HepG2 (cell line): Measurements from ENCODE around the gene ZNF763. TPM values are rescaled to one million over a fixed set of nuclear protein-coding genes. Genes with fewer than 3 reads are reported as not detected.
A peak's percentile ranks its signal among the peaks of the same experiment; 100 is the strongest.

Experiments used
- DPF2 ChIP-seq: sonication (generic); formaldehyde crosslinking; IDR thresholded peaks from 2 replicates; pipeline ENCODE4 v1.4.0; 2020; ENCODE audit warnings: mild to moderate bottlenecking, low read depth, missing genetic modification reagents, borderline replicate concordance
- E2F1 ChIP-seq: sonication (generic); formaldehyde crosslinking; IDR thresholded peaks from 2 replicates; pipeline ENCODE4 v1.5.0; 2020; ENCODE audit warnings: missing genetic modification reagents
- ELF4 ChIP-seq: sonication (generic); formaldehyde crosslinking; IDR thresholded peaks from 2 replicates; pipeline ENCODE4 v1.5.0; 2020; ENCODE audit warnings: missing genetic modification reagents, mild to moderate bottlenecking, moderate library complexity, borderline replicate concordance
- GTF3A ChIP-seq: sonication (generic); formaldehyde crosslinking; conservative IDR thresholded peaks from 2 replicates; pipeline ENCODE4 v1.4.0; 2020; ENCODE audit warnings: mild to moderate bottlenecking, missing genetic modification reagents
- HIVEP1 ChIP-seq: sonication (generic); formaldehyde crosslinking; IDR thresholded peaks from 2 replicates; pipeline ENCODE4 v1.4.0; 2020; ENCODE audit warnings: mild to moderate bottlenecking, missing genetic modification reagents
- HOXA7 ChIP-seq: sonication (generic); formaldehyde crosslinking; IDR thresholded peaks from 2 replicates; pipeline ENCODE4 v1.8.1; 2022; ENCODE audit warnings: mild to moderate bottlenecking, missing genetic modification reagents, moderate library complexity
- NFYB ChIP-seq: sonication (generic); formaldehyde crosslinking; IDR thresholded peaks from 2 replicates; pipeline ENCODE4 v1.4.0; 2020; ENCODE audit warnings: missing genetic modification reagents
- RARG ChIP-seq: sonication (generic); formaldehyde crosslinking; IDR thresholded peaks from 2 replicates; pipeline ENCODE4 v1.4.0; 2020; ENCODE audit warnings: low read depth, mild to moderate bottlenecking, missing genetic modification reagents
- WIZ ChIP-seq: sonication (generic); formaldehyde crosslinking; IDR thresholded peaks from 2 replicates; pipeline ENCODE4 v1.5.1; 2020; ENCODE audit warnings: mild to moderate bottlenecking, missing genetic modification reagents
- ZBTB26 ChIP-seq: IDR thresholded peaks from 2 replicates; pipeline ENCODE4 v1.6.1; 2016; ENCODE audit warnings: missing compliant biosample characterization, missing genetic modification reagents, borderline replicate concordance
- ZBTB37 ChIP-seq: sonication (generic); formaldehyde crosslinking; IDR thresholded peaks from 2 replicates; pipeline ENCODE4 v1.4.0; 2020; ENCODE audit warnings: mild to moderate bottlenecking, missing genetic modification reagents
- ZFP37 ChIP-seq: sonication (generic); formaldehyde crosslinking; IDR thresholded peaks from 2 replicates; pipeline ENCODE4 v1.4.0; 2020; ENCODE audit warnings: missing genetic modification reagents, borderline replicate concordance
- ZNF136 ChIP-seq: sonication (generic); formaldehyde crosslinking; IDR thresholded peaks from 2 replicates; pipeline ENCODE4 v1.8.1; 2022; ENCODE audit warnings: low read depth, mild to moderate bottlenecking, moderate library complexity, missing genetic modification reagents
- ZSCAN30 ChIP-seq: sonication (generic); formaldehyde crosslinking; IDR thresholded peaks from 2 replicates; pipeline ENCODE4 v1.5.0; 2020; ENCODE audit warnings: mild to moderate bottlenecking, missing genetic modification reagents
- polyA plus RNA-seq, 8 experiments: library from polyadenylated mRNA; depleted of rRNA in 3 of 8; stranded (reverse) in 7 of 8; unstranded in 1 of 8; fragments of >200 nt; fragmentation: Illumina TruSeq in 4 of 8; extraction: Trizol in 4 of 8; gene quantifications; 2 replicates each; pipeline versions ENCODE4 v1.2.1 to v1.2.3, GENCODE V29; 2011 to 2016; ENCODE audit warnings: low read depth in 4 of 8, missing spikeins in 1 of 8, mixed read lengths in 1 of 8; ENCODE audit not compliant: insufficient read depth in 1 of 8
- total RNA-seq, 5 experiments: library from RNA; depleted of rRNA; stranded (reverse); fragments of >200 nt; fragmentation: Illumina TruSeq; extraction: Trizol; gene quantifications; 2 replicates each; pipeline ENCODE4 v1.2.3, GENCODE V29; 2016; ENCODE audit warnings: low read depth in 1 of 5
- TF ChIP-seq, protein P1 (sequence below): sonication (generic); formaldehyde crosslinking; IDR thresholded peaks from 2 replicates; pipeline ENCODE4 v1.5.1; 2020; ENCODE audit warnings: missing genetic modification reagents, mild to moderate bottlenecking, borderline replicate concordance
- TF ChIP-seq, protein P2 (sequence below): sonication (generic); formaldehyde crosslinking; IDR thresholded peaks from 2 replicates; pipeline ENCODE4 v1.4.0; 2020; ENCODE audit warnings: mild to moderate bottlenecking, missing genetic modification reagents

ZNF763 gene
- total and polyA plus RNA-seq, 2 of the 13 experiments (the other 11 are each of a cell fraction or from before 2014, with no cell fraction given), result 0.08 to 0.42 TPM

DNA sequence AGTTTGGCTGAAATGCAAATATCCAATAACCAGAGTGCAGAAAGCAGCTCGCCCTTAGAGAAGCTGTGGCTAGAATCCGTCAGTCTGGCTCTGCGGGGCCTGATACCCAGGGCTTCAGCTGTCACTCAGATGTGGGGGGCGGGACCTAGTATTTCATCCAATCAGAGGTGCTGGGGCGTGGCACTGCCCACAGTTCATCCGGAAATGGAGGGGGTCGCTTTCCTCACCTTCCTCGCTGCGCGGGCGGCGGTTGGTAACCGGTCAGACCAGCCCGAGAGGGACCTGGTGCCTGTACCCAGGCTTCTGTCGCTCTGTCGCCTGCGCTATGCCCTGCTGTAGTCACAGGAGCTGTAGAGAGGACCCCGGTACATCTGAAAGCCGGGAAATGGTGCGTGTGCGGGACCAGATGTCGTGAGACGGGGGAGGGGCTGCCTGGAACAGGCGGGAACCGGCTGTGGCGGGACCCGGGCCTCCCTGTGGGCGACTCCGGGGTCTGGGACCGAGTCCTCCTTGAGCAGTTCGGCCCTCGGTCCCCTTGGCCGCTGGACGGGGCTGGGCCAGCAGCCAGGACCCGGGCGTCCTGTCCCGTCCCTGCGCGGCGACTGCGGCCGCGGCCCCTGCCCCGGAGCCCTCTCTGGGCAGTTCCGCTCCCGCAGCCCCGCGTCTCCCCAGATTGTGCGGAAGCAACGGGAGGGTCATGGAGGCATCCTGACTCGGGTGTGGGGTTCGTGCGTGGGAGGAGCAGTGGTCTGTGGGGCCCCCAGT lies 39.8 kb upstream of the ZNF763 start, which contains the start of gene ZNF700 (continued):
- no peak; the same call in 1 of the 2 replicates for TF ChIP-seq E2F1 (CRISPR knock-in tag)
- TF ChIP-seq NFYB (CRISPR knock-in tag), result peak; percentile 95
- TF ChIP-seq ZBTB26, result no peak
- TF ChIP-seq, protein P1, sequence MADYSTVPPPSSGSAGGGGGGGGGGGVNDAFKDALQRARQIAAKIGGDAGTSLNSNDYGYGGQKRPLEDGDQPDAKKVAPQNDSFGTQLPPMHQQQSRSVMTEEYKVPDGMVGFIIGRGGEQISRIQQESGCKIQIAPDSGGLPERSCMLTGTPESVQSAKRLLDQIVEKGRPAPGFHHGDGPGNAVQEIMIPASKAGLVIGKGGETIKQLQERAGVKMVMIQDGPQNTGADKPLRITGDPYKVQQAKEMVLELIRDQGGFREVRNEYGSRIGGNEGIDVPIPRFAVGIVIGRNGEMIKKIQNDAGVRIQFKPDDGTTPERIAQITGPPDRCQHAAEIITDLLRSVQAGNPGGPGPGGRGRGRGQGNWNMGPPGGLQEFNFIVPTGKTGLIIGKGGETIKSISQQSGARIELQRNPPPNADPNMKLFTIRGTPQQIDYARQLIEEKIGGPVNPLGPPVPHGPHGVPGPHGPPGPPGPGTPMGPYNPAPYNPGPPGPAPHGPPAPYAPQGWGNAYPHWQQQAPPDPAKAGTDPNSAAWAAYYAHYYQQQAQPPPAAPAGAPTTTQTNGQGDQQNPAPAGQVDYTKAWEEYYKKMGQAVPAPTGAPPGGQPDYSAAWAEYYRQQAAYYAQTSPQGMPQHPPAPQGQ, result no peak
- no peak; the same call in 1 of the 2 replicates for TF ChIP-seq RARG (CRISPR knock-in tag)
- no peak for TF ChIP-seq ZFP37
- no peak for TF ChIP-seq WIZ (CRISPR knock-in tag)
- TF ChIP-seq ZSCAN30, result no peak
- TF ChIP-seq ZBTB37 (CRISPR knock-in tag), result no peak
- TF ChIP-seq HIVEP1 (CRISPR knock-in tag), result no peak
- 0 out of 2 replicates have a peak, but pooled peaks have one; percentile 26 for TF ChIP-seq GTF3A (CRISPR knock-in tag)
- no peak for TF ChIP-seq DPF2 (CRISPR knock-in tag)
- TF ChIP-seq ZNF136 (CRISPR knock-in tag), result no peak; the same call in 1 of the 2 replicates
- TF ChIP-seq ELF4 (CRISPR knock-in tag), result peak; percentile 79
- no peak for TF ChIP-seq HOXA7 (CRISPR knock-in tag)
- TF ChIP-seq, protein P2, sequence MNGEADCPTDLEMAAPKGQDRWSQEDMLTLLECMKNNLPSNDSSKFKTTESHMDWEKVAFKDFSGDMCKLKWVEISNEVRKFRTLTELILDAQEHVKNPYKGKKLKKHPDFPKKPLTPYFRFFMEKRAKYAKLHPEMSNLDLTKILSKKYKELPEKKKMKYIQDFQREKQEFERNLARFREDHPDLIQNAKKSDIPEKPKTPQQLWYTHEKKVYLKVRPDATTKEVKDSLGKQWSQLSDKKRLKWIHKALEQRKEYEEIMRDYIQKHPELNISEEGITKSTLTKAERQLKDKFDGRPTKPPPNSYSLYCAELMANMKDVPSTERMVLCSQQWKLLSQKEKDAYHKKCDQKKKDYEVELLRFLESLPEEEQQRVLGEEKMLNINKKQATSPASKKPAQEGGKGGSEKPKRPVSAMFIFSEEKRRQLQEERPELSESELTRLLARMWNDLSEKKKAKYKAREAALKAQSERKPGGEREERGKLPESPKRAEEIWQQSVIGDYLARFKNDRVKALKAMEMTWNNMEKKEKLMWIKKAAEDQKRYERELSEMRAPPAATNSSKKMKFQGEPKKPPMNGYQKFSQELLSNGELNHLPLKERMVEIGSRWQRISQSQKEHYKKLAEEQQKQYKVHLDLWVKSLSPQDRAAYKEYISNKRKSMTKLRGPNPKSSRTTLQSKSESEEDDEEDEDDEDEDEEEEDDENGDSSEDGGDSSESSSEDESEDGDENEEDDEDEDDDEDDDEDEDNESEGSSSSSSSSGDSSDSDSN (CRISPR knock-in tag), result peak; percentile 92
